Activated naive CD4-positive, alpha-beta T cell treated with anti-CD3 and anti-CD28 coated beads, Interleukin-2, amount 50 U/mL, for 24 hours (primary cell): ENCODE data around the gene RPP14.

Experiments used
- H3K27ac Mint-ChIP-seq: one replicate; pipeline ENCODE4 v1.8.0; 2021; ENCODE audit warnings: mild to moderate bottlenecking, mixed read lengths
- H3K27me3 Mint-ChIP-seq: one replicate; pipeline ENCODE4 v1.8.0; 2021; ENCODE audit warnings: mixed read lengths
- H3K36me3 Mint-ChIP-seq: one replicate; pipeline ENCODE4 v1.8.0; 2021; ENCODE audit warnings: mixed read lengths
- H3K4me1 Mint-ChIP-seq: one replicate; pipeline ENCODE4 v1.8.0; 2021; ENCODE audit warnings: mixed read lengths
- H3K4me3 Mint-ChIP-seq: one replicate; pipeline ENCODE4 v1.8.0; 2021; ENCODE audit warnings: mild to moderate bottlenecking, mixed read lengths
- H3K9me3 Mint-ChIP-seq: one replicate; pipeline ENCODE4 v1.8.0; 2021; ENCODE audit warnings: mixed read lengths

RPP14 gene

GRCh38 chr3:58317811-58318210 lies 11.8 kb downstream of the RPP14 start:
- H3K27me3 Mint-ChIP-seq = no peaks in the 10 kb centered on the region
- peaks cover 9% of the 10 kb centered on the region for H3K4me1 Mint-ChIP-seq
- H3K4me3 Mint-ChIP-seq = no peak overlapping the region
- H3K36me3 Mint-ChIP-seq = peaks cover 7% of the 10 kb centered on the region
- H3K9me3 Mint-ChIP-seq = no peaks in the 10 kb centered on the region
- no peak overlapping the region for H3K27ac Mint-ChIP-seq

- Mint-ChIP-seq H3K27me3 (no peaks in the 10 kb centered on the region), H3K4me1 (peaks cover 37% of the 10 kb centered on the region), H3K27ac (no peak overlapping the region), H3K36me3 (no peaks in the 10 kb centered on the region), H3K9me3 (no peaks in the 10 kb centered on the region), H3K4me3 (no peak overlapping the region)
These were observed 15.7 kb downstream of the RPP14 start for GRCh38 chr3:58321791-58322190.

GRCh38 chr3:58322793-58323192 lies 16.7 kb downstream of the RPP14 start:
- no peak overlapping the region for H3K4me3 Mint-ChIP-seq
- H3K9me3 Mint-ChIP-seq = no peaks in the 10 kb centered on the region
- H3K27ac Mint-ChIP-seq = peak overlapping the region; percentile 32
- H3K27me3 Mint-ChIP-seq = no peaks in the 10 kb centered on the region
- H3K36me3 Mint-ChIP-seq = no peaks in the 10 kb centered on the region
- H3K4me1 Mint-ChIP-seq = peaks cover 37% of the 10 kb centered on the region

GRCh38 chr3:58323529-58324390 lies 17.7 kb downstream of the RPP14 start:
- peaks cover 37% of the 10 kb centered on the region for H3K4me1 Mint-ChIP-seq
- H3K9me3 Mint-ChIP-seq = no peaks in the 10 kb centered on the region
- no peaks in the 10 kb centered on the region for H3K27me3 Mint-ChIP-seq
- peak overlapping the region; percentile 53 for H3K4me3 Mint-ChIP-seq
- no peaks in the 10 kb centered on the region for H3K36me3 Mint-ChIP-seq
- peak overlapping the region; percentile 98 for H3K27ac Mint-ChIP-seq

GRCh38 chr3:58324391-58325390 lies 18.6 kb downstream of the RPP14 start:
- Mint-ChIP-seq H3K36me3 (no peaks in the 10 kb centered on the region), H3K4me3 (peak overlapping the region; percentile 53), H3K9me3 (no peaks in the 10 kb centered on the region), H3K27me3 (no peaks in the 10 kb centered on the region), H3K27ac (peak overlapping the region; percentile 98), H3K4me1 (peaks cover 39% of the 10 kb centered on the region)

- H3K4me3 Mint-ChIP-seq = no peak overlapping the region
- peak overlapping the region; percentile 98 for H3K27ac Mint-ChIP-seq
- H3K9me3 Mint-ChIP-seq = no peaks in the 10 kb centered on the region
- H3K27me3 Mint-ChIP-seq = no peaks in the 10 kb centered on the region
- no peaks in the 10 kb centered on the region for H3K36me3 Mint-ChIP-seq
- peaks cover 39% of the 10 kb centered on the region for H3K4me1 Mint-ChIP-seq
These were observed 19.5 kb downstream of the RPP14 start for GRCh38 chr3:58325525-58325992.

GRCh38 chr3:58326267-58326900 lies 20.3 kb downstream of the RPP14 start:
- Mint-ChIP-seq H3K36me3 (no peaks in the 10 kb centered on the region), H3K4me1 (peaks cover 39% of the 10 kb centered on the region), H3K4me3 (no peak overlapping the region), H3K27ac (peak overlapping the region; percentile 74), H3K27me3 (no peaks in the 10 kb centered on the region), H3K9me3 (no peaks in the 10 kb centered on the region)

- H3K4me3 Mint-ChIP-seq = no peak overlapping the region
- no peaks in the 10 kb centered on the region for H3K9me3 Mint-ChIP-seq
- H3K27me3 Mint-ChIP-seq = no peaks in the 10 kb centered on the region
- H3K4me1 Mint-ChIP-seq = peaks cover 38% of the 10 kb centered on the region
- H3K36me3 Mint-ChIP-seq = no peaks in the 10 kb centered on the region
- H3K27ac Mint-ChIP-seq = peak overlapping the region; percentile 70
These were observed 23.3 kb downstream of the RPP14 start for GRCh38 chr3:58329150-58329921.

GRCh38 chr3:58329922-58330413 lies 23.9 kb downstream of the RPP14 start:
- Mint-ChIP-seq H3K4me1 (peaks cover 38% of the 10 kb centered on the region), H3K36me3 (no peaks in the 10 kb centered on the region), H3K27ac (no peak overlapping the region), H3K4me3 (no peak overlapping the region), H3K9me3 (no peaks in the 10 kb centered on the region), H3K27me3 (no peaks in the 10 kb centered on the region)

GRCh38 chr3:58331593-58332152 lies 25.6 kb downstream of the RPP14 start:
- H3K36me3 Mint-ChIP-seq = peaks cover 6% of the 10 kb centered on the region
- H3K4me3 Mint-ChIP-seq = peak overlapping the region; percentile 79
- H3K27me3 Mint-ChIP-seq = no peaks in the 10 kb centered on the region
- H3K9me3 Mint-ChIP-seq = no peaks in the 10 kb centered on the region
- H3K4me1 Mint-ChIP-seq = peaks cover 42% of the 10 kb centered on the region
- peak overlapping the region; percentile 88 for H3K27ac Mint-ChIP-seq

- Mint-ChIP-seq H3K27me3 (no peaks in the 10 kb centered on the region), H3K36me3 (peaks cover 7% of the 10 kb centered on the region), H3K4me3 (peak within 1 kb of the TSS; percentile 95), H3K9me3 (no peaks in the 10 kb centered on the region), H3K27ac (peak within 1 kb of the TSS; percentile 96), H3K4me1 (peaks cover 47% of the 10 kb centered on the region)
These were observed 26.6 kb downstream of the RPP14 start, which contains the start of gene PXK for GRCh38 chr3:58332575-58333188. Gene PXK (plus strand): TSS chr3:58332892. CDS start chr3:58332989, 97 bp downstream.

- H3K27ac Mint-ChIP-seq = peak overlapping the region; percentile 96
- H3K27me3 Mint-ChIP-seq = no peaks in the 10 kb centered on the region
- H3K36me3 Mint-ChIP-seq = peaks cover 7% of the 10 kb centered on the region
- no peaks in the 10 kb centered on the region for H3K9me3 Mint-ChIP-seq
- H3K4me3 Mint-ChIP-seq = peak overlapping the region; percentile 95
- H3K4me1 Mint-ChIP-seq = peaks cover 47% of the 10 kb centered on the region
These were observed 27.4 kb downstream of the RPP14 start for GRCh38 chr3:58333206-58334012.

- no peaks in the 10 kb centered on the region for H3K9me3 Mint-ChIP-seq
- H3K36me3 Mint-ChIP-seq = peaks cover 9% of the 10 kb centered on the region
- no peaks in the 10 kb centered on the region for H3K27me3 Mint-ChIP-seq
- H3K4me1 Mint-ChIP-seq = peaks cover 48% of the 10 kb centered on the region
- H3K4me3 Mint-ChIP-seq = peak overlapping the region; percentile 95
- H3K27ac Mint-ChIP-seq = no peak overlapping the region
These were observed 27.9 kb downstream of the RPP14 start for GRCh38 chr3:58334013-58334321.
